ENCODE data around the gene TMCC3.

The TMCC3 gene

DNA sequence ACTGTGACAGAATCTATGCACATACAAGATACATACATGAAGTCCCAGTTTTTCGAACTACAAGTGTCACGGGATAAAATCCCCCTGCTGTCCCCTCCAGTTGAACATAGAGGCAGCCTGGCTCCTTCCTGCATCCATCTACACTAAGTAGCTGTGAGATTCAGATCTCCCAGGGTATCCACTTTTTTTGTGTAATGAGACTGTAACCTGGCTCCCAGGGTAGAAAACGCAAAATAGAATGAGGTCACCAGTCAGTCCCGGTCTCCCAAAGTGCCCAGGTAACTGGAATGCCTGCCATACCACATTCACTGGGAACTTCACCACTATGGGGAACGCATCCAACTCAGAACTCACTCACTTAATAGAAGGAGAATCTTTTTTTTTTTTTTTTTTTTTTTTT is 67.8 kb downstream of the TMCC3 start:
- no peak for DNase-seq (ENCODE audit: low spot score)
- TF ChIP-seq, protein P1, sequence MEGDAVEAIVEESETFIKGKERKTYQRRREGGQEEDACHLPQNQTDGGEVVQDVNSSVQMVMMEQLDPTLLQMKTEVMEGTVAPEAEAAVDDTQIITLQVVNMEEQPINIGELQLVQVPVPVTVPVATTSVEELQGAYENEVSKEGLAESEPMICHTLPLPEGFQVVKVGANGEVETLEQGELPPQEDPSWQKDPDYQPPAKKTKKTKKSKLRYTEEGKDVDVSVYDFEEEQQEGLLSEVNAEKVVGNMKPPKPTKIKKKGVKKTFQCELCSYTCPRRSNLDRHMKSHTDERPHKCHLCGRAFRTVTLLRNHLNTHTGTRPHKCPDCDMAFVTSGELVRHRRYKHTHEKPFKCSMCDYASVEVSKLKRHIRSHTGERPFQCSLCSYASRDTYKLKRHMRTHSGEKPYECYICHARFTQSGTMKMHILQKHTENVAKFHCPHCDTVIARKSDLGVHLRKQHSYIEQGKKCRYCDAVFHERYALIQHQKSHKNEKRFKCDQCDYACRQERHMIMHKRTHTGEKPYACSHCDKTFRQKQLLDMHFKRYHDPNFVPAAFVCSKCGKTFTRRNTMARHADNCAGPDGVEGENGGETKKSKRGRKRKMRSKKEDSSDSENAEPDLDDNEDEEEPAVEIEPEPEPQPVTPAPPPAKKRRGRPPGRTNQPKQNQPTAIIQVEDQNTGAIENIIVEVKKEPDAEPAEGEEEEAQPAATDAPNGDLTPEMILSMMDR (IDR thresholded peaks at IDR 0.05; ENCODE audit: extremely low read depth, missing control alignments), result no peak

DNA sequence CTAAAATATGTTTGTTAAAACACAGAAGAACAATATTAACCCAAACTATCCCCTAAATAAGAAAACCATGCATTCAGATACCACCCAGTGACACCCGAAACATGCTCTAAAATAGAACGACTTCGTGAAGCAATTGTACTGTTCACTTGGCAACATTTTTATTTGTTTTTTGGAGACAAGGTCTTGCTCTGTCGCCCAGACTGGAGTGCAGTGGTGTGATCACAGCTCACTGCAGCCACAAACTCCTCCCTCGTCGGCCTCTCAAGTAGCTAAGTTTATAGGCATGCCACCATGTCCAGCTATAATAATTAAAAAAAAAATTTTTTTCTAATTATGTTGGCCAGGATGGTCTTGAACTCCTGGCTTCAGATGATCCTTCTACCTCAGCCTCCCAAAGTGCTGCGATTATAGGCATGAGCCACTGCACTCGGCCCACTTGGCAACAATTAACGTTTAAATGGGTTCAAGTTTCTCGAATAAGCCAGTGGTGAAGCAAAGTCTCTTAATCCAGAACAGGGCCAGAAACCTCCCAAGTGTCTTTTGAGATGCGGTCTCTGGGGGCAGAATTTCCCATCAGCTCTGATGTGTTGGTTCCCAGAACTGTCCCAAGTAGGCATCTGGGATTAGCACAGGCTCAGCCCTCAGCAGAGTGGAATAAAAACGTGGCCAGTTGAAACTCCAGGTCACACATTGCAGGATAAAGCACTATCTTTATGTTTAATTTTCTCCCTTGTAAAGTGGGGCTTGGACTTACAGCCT is 74.5 kb downstream of the TMCC3 start:
- no peak for DNase-seq (ENCODE audit: low spot score)
- TF ChIP-seq, protein P1 (IDR thresholded peaks at IDR 0.05; ENCODE audit: extremely low read depth, missing control alignments), result no peak

DNA sequence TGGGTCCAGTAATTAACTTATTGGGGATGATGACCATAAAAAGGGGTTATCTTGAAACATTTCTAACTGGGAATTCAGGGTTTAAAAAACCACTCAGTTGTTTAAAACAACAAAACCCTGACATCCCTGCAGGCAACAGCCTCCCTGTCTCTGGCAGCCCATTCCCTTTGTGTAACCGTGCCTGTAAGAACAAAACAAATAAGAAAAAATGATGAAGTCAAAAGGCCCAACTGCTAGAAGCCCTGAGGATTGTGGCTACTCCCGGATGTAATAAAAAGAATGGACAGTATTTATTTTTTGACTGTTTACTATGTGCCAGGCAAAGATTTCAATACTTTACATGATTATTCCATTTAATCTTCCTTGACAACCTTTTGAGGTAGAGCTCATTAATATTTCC is 75.3 kb downstream of the TMCC3 start:
- no peak for DNase-seq (ENCODE audit: low spot score)
- TF ChIP-seq, protein P1 (IDR thresholded peaks at IDR 0.05; ENCODE audit: extremely low read depth, missing control alignments), result no peak

DNA sequence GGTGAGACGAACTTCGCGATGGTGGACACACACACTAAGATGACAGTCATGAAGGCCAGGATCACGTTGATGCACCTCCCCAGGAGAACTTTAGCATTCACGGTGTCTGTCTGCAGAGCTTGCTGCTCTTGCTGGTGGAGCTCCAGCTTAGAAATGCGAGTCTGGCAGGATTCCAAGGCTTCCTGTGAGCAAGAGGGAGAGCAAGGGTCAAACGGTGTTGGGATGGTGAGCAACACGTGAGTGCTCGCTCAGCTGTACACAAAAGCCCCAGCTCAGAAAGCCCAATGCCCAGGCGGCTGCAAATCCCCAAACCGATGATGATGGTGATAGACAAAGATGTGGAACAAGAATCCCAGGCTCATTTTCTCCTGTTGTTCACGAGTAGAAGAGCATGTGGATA is 78.8 kb downstream of the TMCC3 start:
- TF ChIP-seq, protein P1 (IDR thresholded peaks at IDR 0.05; ENCODE audit: extremely low read depth, missing control alignments), result no peak
- no peak for DNase-seq (ENCODE audit: low spot score)

DNA sequence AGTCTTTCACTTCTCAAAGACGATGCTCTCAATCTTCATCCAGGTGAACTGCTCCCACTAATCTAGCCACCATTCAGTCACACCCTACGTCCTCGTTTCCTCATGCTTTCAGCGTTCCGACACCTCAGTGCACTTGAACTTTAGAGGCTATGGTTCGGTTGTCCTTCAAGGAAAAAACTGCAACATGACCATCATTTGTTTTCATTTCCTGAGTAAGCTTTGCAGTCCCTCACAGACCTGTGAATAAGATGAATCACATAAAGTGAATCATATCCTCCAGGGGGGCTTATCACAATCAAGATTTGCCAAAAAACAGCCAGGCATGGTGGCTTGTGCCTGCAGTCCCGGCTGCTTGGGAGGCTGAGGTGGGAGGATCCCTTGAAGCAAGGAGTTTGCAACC is 80.2 kb downstream of the TMCC3 start:
- TF ChIP-seq, protein P1 (IDR thresholded peaks at IDR 0.05; ENCODE audit: extremely low read depth, missing control alignments), result no peak
- DNase-seq (ENCODE audit: low spot score), result no peak

DNA sequence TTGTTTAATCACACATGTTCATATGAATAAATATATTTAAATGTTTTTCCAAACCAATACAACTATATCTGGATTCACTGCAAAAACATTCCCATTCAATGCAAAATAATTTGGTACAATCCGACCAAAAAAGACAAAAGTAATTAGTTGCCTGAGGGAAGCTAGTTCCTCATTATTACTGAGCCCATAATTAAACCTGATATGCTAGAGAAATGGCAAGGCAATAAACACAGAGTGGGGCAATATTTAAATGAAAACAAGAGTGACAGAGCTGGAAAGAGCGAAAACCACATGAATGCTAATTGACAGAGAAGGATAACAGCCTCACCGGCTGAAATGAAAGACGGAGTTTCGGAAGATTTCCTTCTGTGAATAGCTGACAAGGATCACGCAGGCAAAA is 82.6 kb downstream of the TMCC3 start:
- TF ChIP-seq, protein P1 (IDR thresholded peaks at IDR 0.05; ENCODE audit: extremely low read depth, missing control alignments), result no peak
- no peak for DNase-seq (ENCODE audit: low spot score)

DNA sequence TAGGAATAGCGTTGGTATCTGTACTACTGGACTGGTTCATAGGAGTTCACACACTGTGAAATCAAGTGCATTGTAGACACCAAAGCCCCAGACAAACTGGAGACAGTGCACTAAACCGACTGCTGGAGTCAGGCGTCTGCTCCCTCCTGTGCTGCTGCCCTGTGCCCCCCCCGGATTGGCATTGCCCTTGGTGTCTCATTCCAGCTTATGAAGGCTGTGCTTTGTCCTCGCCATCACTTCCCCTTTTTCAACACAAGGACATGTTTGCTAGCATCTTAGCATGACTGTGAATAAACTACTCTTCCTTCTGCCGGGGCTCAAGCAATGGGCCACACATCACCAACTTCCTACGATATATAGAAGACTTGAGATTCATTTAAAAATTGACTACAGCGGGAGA is 84.0 kb downstream of the TMCC3 start:
- TF ChIP-seq, protein P1 (IDR thresholded peaks at IDR 0.05; ENCODE audit: extremely low read depth, missing control alignments), result no peak
- DNase-seq (ENCODE audit: low spot score), result no peak

Measured in GM20000 (cell line).